ENCODE results near the gene HABP4. TPM values are rescaled to one million over a fixed set of nuclear protein-coding genes. Genes with fewer than 3 reads are reported as not detected.

HABP4 gene
- total RNA-seq, 1 donor from 2014 or later, result 10.3 TPM

DNA sequence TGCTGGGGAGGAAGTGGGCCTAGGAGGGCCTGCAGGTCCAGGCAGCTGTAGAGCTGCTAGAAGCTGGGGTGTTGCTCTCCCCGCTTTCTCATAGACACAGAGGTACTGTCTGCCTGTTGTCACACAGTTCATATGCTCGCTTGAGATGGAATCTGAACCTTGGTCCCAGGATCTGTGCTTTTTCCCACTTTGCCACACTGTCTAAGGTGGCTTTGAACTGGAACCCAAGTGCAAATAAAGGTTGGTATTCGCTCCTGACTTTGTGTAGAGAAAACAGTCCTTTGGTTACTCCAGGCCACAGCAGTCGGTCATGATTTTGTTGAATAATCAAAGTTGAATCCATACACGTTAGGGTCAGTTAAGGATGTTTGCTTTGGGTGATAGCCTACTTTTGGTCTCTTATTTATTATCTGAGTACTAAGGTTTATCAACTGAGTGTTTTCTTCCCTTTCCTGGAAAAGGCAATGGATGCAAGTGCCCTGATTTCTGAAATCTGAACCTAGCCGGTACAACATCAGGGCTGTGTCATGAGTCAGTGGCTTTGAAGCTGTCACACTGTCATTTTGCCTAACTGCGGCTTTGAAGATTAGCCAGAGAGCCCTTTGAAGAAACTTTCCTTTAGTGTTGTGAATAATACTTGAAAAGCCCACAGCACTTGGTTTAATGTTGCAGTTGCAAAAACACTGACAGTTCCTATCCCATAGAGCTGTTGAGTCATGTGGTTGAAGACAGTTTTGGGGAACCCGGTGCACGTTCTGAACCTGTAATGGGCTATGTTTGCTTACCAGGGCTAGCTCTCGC, 41.3 kb downstream of the HABP4 start:
- no peaks in the 10 kb centered on the region for H3K27me3 ChIP-seq
- peaks cover 20% of the 10 kb centered on the region for H3K36me3 ChIP-seq
- TF ChIP-seq, protein P1, sequence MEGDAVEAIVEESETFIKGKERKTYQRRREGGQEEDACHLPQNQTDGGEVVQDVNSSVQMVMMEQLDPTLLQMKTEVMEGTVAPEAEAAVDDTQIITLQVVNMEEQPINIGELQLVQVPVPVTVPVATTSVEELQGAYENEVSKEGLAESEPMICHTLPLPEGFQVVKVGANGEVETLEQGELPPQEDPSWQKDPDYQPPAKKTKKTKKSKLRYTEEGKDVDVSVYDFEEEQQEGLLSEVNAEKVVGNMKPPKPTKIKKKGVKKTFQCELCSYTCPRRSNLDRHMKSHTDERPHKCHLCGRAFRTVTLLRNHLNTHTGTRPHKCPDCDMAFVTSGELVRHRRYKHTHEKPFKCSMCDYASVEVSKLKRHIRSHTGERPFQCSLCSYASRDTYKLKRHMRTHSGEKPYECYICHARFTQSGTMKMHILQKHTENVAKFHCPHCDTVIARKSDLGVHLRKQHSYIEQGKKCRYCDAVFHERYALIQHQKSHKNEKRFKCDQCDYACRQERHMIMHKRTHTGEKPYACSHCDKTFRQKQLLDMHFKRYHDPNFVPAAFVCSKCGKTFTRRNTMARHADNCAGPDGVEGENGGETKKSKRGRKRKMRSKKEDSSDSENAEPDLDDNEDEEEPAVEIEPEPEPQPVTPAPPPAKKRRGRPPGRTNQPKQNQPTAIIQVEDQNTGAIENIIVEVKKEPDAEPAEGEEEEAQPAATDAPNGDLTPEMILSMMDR (IDR thresholded peaks at IDR 0.05), result no peak
- no peak overlapping the region for H3K27ac ChIP-seq
- ATAC-seq (peak; percentile 28), DNase-seq (no peak)
- H3K4me1 ChIP-seq, result peaks cover 21% of the 10 kb centered on the region
- H3K4me3 ChIP-seq, result no peak overlapping the region
- H3K9me3 ChIP-seq, result no peaks in the 10 kb centered on the region
- intact Hi-C loops (cut with DNase I), result no loop called here

- H3K27ac ChIP-seq, result no peak overlapping the region
- TF ChIP-seq, protein P1 (IDR thresholded peaks at IDR 0.05), result no peak
- DNase-seq, result no peak
- peak; percentile 4 for ATAC-seq
- no peaks in the 10 kb centered on the region for H3K27me3 ChIP-seq
- intact Hi-C loops (cut with DNase I), result no loop called here
- H3K4me3 ChIP-seq, result no peak overlapping the region
- peaks cover 14% of the 10 kb centered on the region for H3K4me1 ChIP-seq
- peaks cover 20% of the 10 kb centered on the region for H3K36me3 ChIP-seq
- no peaks in the 10 kb centered on the region for H3K9me3 ChIP-seq
These were observed 42.0 kb downstream of the HABP4 start for GRCh38 chr9:96491880-96492525.

DNA sequence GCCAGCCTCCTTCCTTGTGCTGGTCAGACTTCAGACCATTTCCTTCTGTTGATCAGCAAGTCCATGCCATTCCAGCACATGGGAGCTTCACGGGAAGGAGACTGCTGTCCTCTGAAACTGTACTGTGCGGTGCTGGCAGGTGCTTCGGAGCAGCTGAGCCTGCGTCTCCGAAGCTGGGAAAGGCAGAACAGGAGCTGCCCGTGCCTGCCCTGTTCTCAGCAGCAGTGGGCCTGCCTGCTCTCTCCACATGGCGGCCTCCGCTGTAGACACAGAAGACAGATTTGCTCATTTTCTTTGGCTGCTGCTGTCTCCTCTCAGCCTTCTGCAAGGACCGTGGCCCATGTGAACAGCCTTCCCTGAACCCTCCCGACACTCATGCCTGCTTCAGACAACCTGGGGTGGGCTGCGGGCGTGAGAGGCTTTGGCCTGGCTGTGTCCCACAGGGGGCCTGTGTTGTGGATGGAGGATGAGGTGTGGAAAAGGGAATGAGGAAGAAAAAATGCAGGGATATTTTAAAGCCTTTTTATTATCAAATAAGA, 43.1 kb downstream of the HABP4 start:
- DNase-seq (no peak), ATAC-seq (no peak)
- TF ChIP-seq, protein P1 (IDR thresholded peaks at IDR 0.05), result no peak
- peaks cover 12% of the 10 kb centered on the region for H3K4me1 ChIP-seq
- H3K27ac ChIP-seq, result no peak overlapping the region
- no peaks in the 10 kb centered on the region for H3K9me3 ChIP-seq
- H3K4me3 ChIP-seq, result no peak overlapping the region
- peaks cover 20% of the 10 kb centered on the region for H3K36me3 ChIP-seq
- H3K27me3 ChIP-seq, result no peaks in the 10 kb centered on the region
- intact Hi-C loops (cut with DNase I), result no loop called here

- ATAC-seq (no peak), DNase-seq (no peak)
- H3K9me3 ChIP-seq, result no peaks in the 10 kb centered on the region
- no peak overlapping the region for H3K27ac ChIP-seq
- intact Hi-C loops (cut with DNase I), result no loop called here
- H3K27me3 ChIP-seq, result no peaks in the 10 kb centered on the region
- H3K4me3 ChIP-seq, result no peak overlapping the region
- peaks cover 12% of the 10 kb centered on the region for H3K4me1 ChIP-seq
- TF ChIP-seq, protein P1 (IDR thresholded peaks at IDR 0.05), result no peak
- peaks cover 20% of the 10 kb centered on the region for H3K36me3 ChIP-seq
These were observed 43.8 kb downstream of the HABP4 start for GRCh38 chr9:96493757-96494156.

DNA sequence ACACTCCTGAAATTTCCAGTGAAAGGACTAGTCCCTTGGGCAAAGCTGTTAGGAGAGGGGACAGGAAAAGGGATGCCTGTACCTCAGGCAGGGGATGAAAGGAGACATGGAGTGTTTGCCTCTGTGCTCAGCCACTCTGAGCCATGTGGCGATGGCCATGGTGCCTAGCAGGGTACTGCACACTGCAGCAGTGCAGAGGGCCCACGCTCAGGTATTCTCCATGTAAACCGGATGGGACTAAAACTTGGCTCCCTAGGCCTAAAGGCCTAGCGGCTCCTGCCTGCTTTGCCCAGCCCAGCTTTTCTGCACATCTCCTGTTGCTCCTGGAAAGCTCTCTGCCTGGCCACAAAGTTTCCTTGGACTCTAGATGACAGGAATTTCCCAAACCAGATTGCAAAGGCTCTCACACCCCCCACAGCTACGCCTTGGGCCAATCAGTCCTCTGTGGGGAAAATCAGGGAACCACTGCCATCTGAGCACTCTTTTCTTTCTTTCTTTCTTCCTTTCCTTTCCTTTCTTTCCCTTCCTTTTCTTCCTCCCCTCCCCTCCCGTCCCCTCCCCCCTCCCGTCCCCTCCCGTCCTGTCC, 44.3 kb downstream of the HABP4 start:
- DNase-seq, result no peak
- intact Hi-C loops (cut with DNase I), result no loop called here
- TF ChIP-seq, protein P1 (IDR thresholded peaks at IDR 0.05), result no peak

More for the DNA sequence above, 44.3 kb downstream of the HABP4 start:
- no peaks in the 10 kb centered on the region for H3K9me3 ChIP-seq
- no peak overlapping the region for H3K27ac ChIP-seq
- H3K4me1 ChIP-seq, result peaks cover 12% of the 10 kb centered on the region
- H3K27me3 ChIP-seq, result no peaks in the 10 kb centered on the region
- no peak for ATAC-seq
- peaks cover 16% of the 10 kb centered on the region for H3K36me3 ChIP-seq
- no peak overlapping the region for H3K4me3 ChIP-seq
